ENCODE results near the gene DCUN1D2.

- no peak for TF ChIP-seq CTCF (IDR thresholded peaks at IDR 0.05)
- TF ChIP-seq POLR2A (IDR thresholded peaks at IDR 0.05): no peak
- TF ChIP-seq EP300 (IDR thresholded peaks at IDR 0.05): no peak
These were observed 42.8 kb upstream of the DCUN1D2 start for GRCh38 chr13:113533161-113533840.
